GM12864 (cell line): ENCODE data around the gene XRN2.

Experiments used
- DNase-seq: peaks from one replicate; pipeline ENCODE4 v3.0.0-alpha.2; 2011; ENCODE audit warnings: low read depth
- H3K4me3 ChIP-seq: 2 replicates; pipeline ENCODE4 v1.5.1; 2011; ENCODE audit warnings: mild to moderate bottlenecking, low read depth, low read length, control low read depth
- CTCF ChIP-seq: IDR thresholded peaks from 2 replicates; pipeline ENCODE4 v1.5.1; 2011; ENCODE audit warnings: low read depth, mild to moderate bottlenecking, moderate library complexity, low read length, control low read depth, inconsistent platforms; ENCODE audit errors: missing control alignments

The XRN2 gene

GRCh38 chr20:21312813-21313474 is 9.8 kb downstream of the XRN2 start:
- DNase-seq: no peak
- no peak overlapping the region for H3K4me3 ChIP-seq
- no peak for TF ChIP-seq CTCF

GRCh38 chr20:21315138-21315537 is 12.0 kb downstream of the XRN2 start:
- no peak for TF ChIP-seq CTCF
- no peak overlapping the region for H3K4me3 ChIP-seq
- DNase-seq: no peak

- no peak overlapping the region for H3K4me3 ChIP-seq
- DNase-seq: no peak
- no peak for TF ChIP-seq CTCF
Measured at GRCh38 chr20:21322083-21322710, 19.1 kb downstream of the XRN2 start.

GRCh38 chr20:21322921-21323331 is 19.8 kb downstream of the XRN2 start:
- no peak overlapping the region for H3K4me3 ChIP-seq
- TF ChIP-seq CTCF: no peak
- DNase-seq: no peak

- DNase-seq: no peak
- H3K4me3 ChIP-seq: no peak overlapping the region
- no peak for TF ChIP-seq CTCF
Measured at GRCh38 chr20:21323640-21324039, 20.5 kb downstream of the XRN2 start.

GRCh38 chr20:21324126-21324525 is 21.0 kb downstream of the XRN2 start:
- no peak for TF ChIP-seq CTCF
- no peak overlapping the region for H3K4me3 ChIP-seq
- DNase-seq: no peak

GRCh38 chr20:21325296-21325695 is 22.2 kb downstream of the XRN2 start:
- DNase-seq: no peak
- no peak for TF ChIP-seq CTCF
- no peak overlapping the region for H3K4me3 ChIP-seq
